HG03432 (cell line): ENCODE results near the gene ITK.
A peak's percentile ranks its signal among the peaks of the same experiment; 100 is the strongest.

Experiments used
- ATAC-seq: cut with Tn5 transposase; IDR thresholded peaks from one replicate; pipeline ENCODE4 v1.9.1; 2021; ENCODE audit warnings: mild to moderate bottlenecking, moderate library complexity; ENCODE audit not compliant: unreplicated experiment

Gene ITK

DNA sequence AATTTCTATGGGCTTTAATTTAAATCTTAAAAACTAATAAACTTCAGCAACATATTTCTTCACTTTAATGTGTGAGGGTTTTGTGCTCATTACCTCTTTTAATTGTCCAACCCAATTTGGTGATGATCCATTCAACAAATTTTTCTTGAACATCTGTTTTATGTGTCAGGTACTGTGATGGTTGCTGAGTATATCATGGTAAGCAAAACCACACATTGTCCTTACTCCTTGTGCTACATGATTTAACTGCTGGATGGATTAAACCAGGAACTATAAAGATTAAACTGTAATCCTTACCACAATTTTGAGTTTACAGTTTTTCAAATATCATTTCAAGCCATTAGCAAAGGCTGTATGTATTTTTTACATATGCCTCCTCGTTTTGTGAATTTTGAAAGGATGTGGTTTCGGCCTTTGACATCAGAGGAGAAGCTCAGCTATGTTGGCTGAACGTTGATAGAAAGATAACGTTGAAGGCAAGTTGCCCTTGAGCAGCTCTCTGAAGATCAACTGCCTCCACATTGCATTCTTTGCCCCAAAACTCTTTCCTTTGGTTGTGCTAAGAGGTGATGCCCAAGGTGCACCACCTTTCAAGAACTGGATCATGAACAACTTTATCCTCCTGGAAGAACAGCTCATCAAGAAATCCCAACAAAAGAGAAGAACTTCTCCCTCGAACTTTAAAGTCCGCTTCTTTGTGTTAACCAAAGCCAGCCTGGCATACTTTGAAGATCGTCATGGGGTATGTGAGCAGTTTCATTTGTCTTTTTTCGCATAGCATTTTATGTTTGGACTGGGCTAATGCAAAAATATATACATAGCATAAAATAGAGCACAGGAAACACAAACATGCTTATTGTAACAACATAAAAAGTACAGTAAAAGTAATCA is at the start of gene ITK:
Gene ITK (plus strand): TSS at position 467 of the 891 bp plus-strand sequence. CDS start 138 bp downstream, at position 605.
- no peak for ATAC-seq

DNA sequence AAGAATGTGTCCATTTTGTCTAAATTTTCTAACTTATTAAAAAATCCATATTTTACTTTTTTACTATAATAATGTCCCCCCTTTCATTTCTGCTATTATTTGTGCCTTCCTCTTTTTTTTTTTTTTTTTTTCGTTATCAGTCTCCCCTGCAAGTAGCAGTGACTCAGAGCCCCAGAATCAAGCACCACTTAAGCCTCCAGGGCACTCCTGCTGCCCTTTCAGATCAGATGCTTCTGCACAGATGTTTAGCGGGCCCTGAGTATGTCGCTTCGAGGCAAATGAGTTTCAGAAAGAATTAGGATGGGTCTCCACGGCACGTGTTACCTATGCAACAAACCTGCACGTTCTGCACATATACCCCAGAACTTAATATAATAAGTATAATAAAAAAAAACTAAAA is 49.7 kb upstream of the ITK start:
- ATAC-seq = no peak

DNA sequence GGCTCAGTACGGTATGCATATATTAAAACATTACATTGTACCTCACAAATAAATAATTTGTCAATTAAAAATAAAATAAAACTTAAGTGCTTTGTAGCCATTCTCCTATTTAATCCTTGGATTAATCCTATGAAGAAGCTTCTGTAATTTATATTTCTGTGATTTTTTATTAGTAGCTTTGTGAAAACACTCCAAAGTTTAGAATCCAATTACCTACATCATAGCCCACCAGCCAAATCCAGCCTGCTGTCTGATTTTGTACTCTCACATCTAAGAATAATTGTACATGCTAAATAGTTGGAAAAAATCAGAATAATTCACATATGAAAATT is 48.4 kb upstream of the ITK start:
- ATAC-seq = no peak

DNA sequence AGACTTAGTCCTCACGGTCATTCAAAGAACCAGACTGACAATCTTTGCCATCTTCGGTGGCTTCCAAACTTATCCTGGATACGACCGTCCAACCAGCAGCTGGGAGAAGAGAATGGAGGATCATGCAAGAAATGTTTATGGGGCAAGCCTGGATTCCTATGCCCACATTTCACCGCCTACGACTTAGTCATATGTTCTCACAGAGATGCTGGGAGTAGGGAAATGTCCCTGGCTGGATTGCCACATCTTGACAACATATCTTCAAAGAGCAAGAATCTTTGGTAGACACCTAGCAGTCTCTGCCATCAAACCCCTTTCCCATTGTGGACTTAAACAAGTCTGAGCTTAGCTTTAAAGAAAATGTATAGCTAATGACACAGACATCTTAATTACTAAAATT is 42.9 kb upstream of the ITK start:
- no peak for ATAC-seq

DNA sequence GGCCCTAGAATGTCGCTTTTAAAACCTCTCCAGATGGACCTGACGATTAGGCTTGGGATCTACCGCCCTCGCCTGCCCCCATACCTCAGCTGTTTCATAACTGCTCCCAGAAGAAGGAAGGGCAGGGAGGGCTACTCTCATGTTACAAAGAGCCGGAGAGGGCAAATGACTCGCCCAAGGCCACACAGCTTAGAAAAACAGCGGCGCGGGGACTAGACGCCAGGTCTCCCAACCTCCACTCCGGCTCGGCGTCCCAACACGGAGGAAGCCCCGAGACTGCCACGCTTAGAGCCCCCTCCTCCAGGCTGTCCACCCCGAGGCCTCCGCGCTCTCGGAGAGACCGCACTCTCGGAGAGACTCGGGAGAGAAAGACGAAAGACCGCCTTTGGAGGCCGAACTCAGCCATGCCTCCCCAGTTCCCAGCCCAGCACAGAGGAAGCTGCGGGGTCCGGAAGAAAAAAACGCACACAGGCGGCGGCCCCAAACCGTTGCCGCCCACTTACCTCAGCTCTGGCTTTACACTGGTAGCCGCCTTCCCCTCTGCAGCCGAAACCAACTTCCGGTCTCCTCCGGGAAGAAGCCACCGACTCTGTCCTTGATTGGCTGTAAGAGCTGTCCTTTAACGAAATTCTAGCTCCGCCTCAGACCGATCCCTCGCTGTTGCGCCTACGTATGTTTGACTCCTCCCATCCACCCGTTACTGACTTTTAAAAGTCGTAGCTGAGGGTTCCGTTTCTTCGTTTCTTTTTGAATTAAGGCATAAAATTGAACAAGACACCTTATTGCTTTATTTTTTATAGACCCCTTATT is 38.1 kb upstream of the ITK start, which contains the start of gene MED7:
Gene MED7 (minus strand): TSS at position 549 of the 810 bp plus-strand sequence. CDS start 3,434 bp downstream, outside the sequence.
- ATAC-seq = peak; percentile 99

DNA sequence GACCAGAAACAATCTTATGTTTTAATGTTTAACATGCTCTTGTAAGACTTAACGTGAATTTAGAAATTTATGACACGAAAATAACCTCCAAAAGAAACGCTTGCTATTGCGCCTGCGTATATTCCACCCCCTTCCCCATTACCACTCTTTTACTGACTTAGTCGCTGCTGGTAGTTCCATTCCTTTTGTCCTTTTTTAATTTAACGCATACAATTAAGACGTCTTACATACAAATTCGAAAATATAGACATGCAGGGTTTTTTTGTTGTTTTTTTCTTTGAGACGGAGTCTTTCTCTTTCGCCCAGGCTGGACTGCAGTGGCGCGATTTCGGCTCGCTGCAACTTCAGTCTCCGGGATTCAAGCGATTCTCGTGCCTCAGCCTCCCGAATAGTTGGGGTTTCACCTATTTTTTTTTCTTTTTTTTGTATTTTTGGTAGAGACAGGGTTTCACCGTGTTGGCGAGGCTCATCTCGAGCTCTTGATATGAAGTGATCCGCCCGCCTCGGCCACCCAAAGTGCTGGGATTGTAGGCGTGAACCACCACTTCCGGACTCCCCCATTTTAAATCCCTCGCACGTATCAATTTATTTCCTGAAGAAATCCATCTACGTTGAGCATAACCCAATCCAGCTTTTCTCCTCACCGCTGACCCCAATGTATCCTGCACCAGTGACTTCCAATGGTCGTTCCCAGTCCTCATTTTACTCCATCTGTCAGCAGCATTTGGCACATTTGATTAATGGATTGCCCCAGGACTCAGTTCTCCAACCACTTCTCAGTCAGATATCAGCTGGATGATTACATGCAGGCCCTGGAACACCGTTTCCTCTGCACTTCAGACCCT is 37.3 kb upstream of the ITK start:
- peak; percentile 54 for ATAC-seq

DNA sequence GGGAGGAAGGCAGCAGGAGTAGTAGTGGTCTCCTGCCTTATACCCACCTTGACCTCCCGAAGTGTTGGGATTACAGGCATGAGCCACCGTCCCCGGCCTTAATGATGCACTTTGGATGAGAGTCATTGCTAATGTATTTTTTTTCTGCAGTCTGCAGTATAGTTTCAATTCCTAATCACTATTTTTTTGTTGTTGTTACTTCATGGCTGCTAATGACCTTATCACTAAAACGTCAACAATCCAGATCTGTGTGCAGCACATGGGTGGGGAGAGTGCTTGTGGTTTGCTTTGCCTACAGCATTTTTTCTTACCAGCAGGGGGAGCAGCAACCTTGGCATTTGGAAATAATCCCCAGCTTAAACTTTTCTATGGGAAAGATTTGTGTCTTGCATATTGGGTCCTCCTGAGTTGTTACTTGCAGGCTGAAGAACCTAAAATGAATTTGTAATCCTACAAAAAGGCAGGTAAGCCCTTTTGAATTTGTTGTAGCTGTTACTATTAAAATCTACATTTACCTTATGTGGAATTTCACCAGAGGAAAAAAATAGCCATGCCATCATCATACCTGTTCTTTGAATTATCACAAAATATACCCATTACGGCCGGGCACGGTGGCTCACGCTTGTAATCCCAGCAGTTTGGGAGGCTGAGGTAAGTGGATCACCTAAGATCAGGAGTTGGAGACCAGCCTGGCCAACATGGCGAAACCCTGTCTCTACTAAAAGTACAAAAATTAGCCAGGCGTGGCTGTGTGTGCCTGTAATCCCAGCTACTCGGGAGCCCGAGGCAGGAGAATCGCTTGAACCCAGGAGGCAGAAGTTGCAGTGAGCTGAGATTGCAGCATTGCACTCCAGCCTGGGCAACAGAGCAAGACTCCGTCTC is 31.7 kb upstream of the ITK start:
- ATAC-seq = peak; percentile 76

DNA sequence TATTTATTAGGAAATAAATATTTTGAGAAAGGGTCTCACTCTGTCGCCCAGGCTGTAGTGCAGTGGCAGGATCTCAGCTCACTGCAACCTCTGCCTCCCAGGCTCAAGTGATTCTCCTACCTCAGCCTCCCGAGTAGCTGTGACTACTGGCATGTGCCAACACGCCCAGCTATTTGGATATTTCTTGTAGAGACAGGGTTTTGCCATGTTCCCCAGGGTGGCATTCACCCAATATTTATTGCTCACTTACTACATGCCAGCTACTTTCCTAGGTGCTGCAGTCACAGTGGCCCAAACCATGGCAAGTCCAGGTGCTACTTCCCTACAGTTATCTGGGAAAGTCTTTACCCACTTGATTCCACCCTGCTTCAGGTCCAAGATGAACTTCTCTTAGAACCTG is 29.6 kb upstream of the ITK start:
- ATAC-seq = no peak

DNA sequence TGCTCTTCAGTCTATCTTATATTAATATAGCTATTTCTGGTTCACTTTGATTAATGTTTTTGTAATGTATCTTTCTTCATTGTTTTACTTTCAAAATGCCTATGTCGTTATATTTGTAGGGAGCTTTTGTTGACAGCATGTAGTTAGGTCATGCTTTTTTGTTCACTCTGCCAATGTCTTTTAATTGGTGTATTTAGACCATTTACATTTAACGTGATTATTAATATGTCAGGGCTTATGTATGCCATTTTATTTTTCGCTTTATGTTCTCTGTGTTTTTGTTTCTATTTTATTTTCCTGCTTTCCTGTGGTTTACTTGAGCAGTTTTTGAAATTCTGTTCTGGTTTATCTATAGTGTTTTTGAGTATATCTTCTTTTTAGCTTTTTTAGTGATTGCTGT is 25.3 kb upstream of the ITK start:
- no peak for ATAC-seq

DNA sequence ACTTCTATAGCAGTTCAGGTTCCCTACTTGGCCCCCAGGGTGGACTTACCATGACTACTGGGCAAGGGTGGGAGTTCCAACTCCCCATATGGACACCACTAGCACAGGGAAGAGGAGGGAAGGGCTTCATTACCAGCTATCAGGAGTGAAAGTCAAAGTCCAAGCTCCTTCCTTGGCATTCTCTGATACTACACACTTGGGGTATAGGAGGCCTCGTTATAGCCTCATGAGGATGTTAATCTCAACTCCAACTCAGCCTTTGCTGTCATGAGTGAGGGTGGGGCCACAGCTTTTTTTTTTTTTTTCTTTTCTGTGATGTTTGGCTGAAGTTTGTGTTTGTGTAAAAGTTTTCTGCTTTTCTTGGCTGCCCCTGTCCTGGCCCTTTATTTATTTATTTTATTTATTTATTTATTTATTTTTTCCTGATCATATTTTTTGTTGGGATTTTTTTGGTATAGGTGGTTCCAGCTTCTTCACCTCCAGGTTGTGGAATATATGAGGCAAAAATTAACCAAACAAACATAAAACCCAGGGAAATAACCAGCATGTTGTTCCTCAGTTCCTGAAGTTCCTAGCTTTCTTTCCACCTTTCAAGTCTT is 23.2 kb upstream of the ITK start:
- no peak for ATAC-seq

DNA sequence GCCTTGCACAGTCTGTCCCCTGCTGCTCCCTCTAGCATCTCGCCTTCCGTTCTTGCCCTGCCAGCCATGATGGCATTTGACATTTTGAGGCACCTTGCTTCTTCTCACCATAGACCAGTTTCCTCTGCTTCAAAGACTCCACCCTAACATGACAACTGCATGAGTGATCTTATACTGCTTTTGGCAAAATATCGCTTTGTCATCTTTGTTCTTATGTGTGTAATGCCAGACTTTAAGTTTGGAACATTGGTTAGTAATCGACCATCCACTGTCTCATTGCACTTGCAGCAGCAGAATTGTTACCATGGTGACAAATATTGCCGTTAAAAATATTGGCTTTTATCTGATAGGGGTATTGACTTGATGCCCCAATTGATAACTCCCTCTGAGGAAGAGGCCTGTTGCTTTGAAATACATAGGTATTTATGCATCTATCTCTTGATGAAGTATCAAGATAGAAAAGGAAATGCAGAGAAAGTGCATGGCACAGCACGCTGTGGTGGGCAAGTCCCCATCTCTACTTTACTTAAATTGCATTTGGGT is 21.4 kb upstream of the ITK start:
- no peak for ATAC-seq

DNA sequence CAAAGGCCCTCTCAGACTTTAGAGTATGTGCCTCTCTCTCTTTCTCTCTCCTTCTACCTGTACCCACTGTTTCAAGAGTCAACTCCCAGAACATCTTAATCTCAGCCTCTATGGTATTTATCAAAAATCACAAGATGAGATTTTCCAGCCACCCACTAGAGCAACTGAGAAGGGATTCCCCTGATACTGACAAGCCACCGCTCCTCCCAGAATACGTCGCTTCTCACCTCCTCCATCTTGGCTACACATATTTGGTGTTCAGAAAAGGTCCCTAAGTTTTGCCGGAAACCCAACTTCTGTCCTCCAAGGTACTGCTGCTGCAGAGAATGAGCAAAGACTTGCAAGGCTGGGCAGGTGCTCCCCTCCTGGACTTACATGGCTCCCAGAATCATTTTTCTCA is 20.6 kb upstream of the ITK start:
- no peak for ATAC-seq

DNA sequence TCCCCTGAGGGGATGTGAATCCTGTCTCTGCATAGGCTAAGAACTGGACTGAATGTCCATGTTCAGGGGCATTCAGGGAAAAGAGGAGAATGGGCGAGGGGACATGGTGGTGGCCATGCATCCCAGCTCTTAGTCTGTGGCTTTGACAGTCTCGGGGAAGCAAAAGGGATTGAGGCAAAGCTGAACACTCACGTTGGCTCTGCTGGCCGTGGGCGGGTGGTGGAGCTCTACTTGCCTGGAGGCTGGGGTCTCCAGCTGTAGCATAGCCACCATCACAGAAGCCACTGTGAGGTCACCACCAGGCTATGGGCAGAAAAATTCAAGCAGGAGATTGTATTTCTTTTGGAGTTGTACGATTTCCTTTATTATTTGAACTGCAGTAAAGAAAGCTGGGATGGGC is 18.6 kb upstream of the ITK start:
- no peak for ATAC-seq

DNA sequence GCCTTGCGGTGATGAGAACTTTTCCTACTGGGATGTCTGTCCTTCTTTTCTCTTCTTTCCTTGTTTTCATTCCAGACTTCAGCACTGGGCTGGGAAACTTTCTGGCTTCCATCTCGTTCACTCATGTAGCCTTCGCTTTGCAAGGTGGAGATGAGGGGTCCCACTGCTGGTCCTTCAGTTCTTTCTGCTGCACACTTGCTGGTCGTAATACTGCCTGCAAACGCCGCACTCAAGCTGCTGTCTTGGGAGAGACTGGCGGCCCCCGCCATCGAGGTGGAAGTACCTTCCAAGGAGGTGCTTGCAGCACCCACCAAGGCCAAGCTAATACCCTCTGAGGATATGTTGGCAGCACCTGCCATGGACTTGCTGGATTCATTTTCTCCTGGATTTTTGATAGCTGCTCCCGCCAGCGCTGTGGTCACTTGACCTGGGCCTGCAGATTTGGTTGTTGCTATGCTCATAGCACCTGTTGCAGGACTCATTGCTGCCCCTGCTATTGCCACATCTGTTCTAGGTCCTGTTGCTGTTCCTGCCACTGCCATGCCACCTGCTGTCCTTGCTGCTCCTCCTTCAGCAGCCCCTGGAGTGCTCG is 17.6 kb upstream of the ITK start:
- no peak for ATAC-seq

DNA sequence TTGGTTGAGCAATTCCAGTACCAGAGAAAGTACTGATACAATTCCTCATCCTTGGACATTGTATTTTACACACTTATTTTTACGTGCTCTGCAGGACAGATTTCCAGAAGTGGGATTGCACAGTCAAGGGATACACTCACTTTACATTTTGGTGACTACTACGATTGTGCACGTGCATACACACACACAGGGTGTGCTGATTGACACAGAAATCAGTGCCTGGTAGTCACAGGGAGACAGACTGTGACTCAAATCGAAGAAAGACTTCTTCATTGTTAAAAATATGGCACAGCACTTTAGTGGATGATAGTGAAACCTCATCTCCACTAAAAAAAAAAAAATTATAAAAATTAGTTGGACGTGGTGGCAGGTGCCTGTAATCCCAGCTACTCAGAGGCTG is 16.1 kb upstream of the ITK start:
- ATAC-seq = no peak

DNA sequence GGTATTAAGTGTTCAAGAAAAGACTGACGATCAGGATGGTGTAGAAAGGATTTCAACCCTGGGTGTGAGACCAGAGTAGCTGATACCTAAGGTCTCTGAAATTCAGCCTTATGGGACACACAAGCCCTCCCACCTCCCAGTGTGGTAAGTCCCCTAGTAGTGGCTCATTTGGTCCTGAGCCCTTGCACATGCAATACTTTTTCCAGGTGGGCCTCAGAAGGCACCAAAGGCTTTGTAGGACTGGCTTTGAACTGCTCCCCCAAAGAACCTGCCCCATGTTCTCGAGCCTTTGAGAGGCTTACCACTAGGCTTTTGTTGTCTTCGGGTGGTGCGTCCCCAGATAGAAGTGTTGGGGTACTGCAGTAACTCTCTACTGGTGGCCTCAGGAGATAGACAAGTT is 15.4 kb upstream of the ITK start:
- no peak for ATAC-seq

DNA sequence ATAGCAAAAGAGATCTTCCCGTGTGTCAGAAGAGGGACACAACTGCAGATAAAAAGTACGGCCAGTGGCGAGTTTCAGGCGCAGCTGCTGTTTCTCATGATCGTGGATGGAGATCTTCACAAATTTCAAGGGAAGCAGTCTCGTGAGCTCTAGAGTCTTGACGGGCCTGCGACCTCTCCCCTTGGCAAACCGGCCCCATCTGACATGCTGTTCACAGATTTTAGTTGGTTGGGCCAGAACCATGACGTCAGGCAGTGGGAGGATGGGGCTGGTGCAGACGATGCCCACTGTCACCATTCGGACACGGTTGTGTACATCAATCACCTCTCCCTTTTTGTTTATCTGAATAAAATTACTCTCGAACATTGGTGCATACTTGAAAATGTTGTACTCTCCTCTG is 15.0 kb upstream of the ITK start:
- no peak for ATAC-seq

DNA sequence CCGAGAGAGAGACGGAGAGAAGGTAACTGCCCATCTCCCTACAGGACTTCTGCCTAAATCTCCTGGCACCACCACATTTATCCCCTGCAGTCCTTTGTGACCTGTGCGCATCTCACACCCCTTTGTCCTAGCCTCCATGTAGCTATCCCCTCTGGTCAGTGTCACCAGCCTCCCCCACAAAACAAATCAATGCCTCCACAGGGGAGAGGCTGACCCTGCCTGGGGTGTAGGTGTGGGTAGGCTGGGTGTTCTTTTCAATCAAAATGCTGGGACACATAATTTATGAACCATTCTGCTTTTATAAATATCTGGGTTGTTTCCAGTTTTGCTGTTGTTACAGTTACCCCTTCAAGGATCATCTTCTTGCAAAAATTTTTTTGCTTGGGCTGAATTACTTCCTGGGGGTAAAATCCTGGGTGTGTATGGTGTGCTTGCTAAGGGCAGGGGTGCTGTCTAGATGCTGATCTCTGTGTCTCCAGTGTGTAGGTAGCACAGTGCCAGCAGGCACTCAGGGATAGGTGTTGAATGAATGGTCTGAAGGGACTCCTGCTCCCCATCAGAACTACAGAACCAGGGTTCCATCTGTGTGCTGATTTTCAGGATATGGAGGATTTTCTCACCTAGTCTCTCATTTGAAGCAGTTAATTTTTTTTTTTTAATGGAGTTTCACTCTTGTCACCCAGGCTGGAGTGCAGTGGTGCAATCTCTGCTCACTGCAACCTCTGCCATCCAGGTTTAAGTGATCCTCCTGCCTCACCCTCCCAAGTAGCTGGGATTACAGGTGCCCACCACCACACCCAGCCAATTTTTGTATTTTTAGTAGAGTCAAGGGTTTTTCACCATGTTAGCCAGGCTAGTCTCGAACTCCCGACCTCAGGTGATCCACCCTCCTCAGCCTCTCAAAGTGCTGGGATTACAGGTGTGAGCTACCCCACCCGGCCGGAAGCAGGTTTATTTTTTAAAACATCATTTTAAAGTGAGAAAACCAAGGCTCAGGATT is 14.1 kb upstream of the ITK start, which contains the start of gene GARIN3:
Gene GARIN3 (minus strand): TSS at position 51 of the 1,000 bp plus-strand sequence. CDS start 96 bp downstream, outside the sequence.
- no peak for ATAC-seq
